ENCODE results near the gene SLC51A. TPM values are rescaled to one million over a fixed set of nuclear protein-coding genes. Genes with fewer than 3 reads are reported as not detected.

SLC51A gene
- total RNA-seq, 2 donors from 2014 or later, result 2.1 to 65.1 TPM

DNA sequence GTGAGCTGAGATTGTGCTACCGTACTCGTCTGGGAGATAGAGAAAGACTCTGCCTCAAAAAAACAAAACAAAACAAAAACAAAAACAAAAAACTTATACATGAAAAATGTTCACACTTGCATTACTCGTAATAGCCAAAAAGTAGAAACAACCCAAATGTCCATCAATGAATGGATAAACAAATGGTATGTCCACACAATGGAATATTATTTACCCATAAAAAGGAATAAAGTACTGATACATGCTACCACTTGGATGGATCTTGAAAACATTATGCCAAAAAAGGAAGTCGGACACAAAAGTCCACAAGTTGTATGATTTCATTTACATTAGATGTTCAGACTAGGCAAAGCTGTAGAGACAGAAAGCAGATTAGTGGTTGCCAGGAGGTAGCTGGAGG, 44.5 kb downstream of the SLC51A start:
- no peaks in the 10 kb centered on the region for H3K4me1 ChIP-seq
- H3K9me3 ChIP-seq, result no peaks in the 10 kb centered on the region
- intact Hi-C loops (cut with DNase I), result no loop called here
- no peak overlapping the region for H3K4me3 ChIP-seq
- no peak overlapping the region for H3K27ac ChIP-seq
- no peaks in the 10 kb centered on the region for H3K27me3 ChIP-seq
- TF ChIP-seq, protein P1, sequence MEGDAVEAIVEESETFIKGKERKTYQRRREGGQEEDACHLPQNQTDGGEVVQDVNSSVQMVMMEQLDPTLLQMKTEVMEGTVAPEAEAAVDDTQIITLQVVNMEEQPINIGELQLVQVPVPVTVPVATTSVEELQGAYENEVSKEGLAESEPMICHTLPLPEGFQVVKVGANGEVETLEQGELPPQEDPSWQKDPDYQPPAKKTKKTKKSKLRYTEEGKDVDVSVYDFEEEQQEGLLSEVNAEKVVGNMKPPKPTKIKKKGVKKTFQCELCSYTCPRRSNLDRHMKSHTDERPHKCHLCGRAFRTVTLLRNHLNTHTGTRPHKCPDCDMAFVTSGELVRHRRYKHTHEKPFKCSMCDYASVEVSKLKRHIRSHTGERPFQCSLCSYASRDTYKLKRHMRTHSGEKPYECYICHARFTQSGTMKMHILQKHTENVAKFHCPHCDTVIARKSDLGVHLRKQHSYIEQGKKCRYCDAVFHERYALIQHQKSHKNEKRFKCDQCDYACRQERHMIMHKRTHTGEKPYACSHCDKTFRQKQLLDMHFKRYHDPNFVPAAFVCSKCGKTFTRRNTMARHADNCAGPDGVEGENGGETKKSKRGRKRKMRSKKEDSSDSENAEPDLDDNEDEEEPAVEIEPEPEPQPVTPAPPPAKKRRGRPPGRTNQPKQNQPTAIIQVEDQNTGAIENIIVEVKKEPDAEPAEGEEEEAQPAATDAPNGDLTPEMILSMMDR (IDR thresholded peaks at IDR 0.05), result no peak
- no peaks in the 10 kb centered on the region for H3K36me3 ChIP-seq
- no peak for DNase-seq
- H3K9ac ChIP-seq (ENCODE audit: low read depth in 2 of 2, low read length in 2 of 2), result no peak overlapping the region

DNA sequence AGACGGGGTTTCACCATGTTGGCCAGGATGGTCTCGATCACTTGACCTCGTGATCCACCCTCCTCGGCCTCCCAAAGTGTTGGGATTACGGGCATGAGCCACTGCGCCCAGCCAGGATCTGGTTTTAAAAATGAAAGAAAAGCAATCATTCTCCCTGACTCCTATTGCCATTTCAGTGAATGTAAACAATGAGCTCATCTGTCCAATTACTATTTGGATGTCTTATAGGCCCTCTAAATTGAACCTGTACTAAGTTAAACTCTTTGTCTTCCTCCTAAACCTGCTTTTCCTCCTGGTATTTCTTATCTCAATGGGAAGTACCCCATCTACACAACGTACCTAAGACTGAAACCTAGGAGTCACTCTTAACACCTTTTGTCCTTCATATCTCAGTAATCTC, 47.5 kb downstream of the SLC51A start:
- Histone ChIP-seq H3K4me3 (no peak overlapping the region), H3K9me3 (no peaks in the 10 kb centered on the region), H3K36me3 (no peaks in the 10 kb centered on the region), H3K27me3 (no peaks in the 10 kb centered on the region), H3K4me1 (peaks cover 6% of the 10 kb centered on the region), H3K9ac (ENCODE audit: low read depth in 2 of 2, low read length in 2 of 2) (no peak overlapping the region), H3K27ac (peak overlapping the region; percentile 11)
- DNase-seq, result no peak
- TF ChIP-seq, protein P1 (IDR thresholded peaks at IDR 0.05), result no peak
- intact Hi-C loops (cut with DNase I), result no loop called here

DNA sequence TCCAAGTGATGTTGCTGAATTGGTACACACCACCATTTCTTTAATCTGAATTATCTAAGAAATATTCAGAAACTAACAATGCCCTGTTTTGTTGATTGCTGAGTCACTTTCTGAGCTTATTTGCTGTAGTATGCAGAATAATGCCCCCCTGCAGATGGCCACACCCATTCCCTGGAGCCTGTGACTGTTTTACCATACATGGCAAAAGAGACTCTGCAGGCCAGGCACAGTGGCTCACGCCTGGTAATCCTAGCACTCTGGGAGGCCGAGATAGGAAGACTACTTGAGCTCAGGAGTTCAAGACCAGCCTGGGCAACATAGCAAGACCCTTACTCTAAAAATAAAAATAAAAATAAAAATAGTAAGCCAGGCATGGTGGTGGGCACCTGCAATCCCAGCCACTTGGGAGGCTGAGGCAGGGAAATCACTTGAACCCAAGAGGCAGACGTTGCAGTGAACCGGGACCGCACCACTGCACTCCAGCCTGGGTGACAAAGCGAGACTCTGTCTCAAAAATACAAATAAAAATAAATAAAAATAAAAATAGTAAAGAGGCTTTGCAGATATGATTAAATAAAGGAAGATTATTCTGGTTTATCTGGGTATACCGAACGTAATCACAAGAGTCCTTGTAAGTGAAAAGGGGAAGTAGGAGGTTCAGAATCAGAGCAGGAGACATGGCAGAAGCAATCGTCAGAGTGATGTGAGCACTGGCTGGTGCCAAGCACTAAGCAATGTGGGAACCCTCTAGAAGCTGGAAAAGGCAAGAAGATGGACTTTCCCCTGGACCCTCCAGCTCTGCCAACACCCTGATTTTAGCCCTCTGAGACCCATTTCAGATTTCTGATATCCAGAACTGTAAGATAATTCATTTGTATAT, 52.2 kb downstream of the SLC51A start:
- Histone ChIP-seq H3K27ac (peak overlapping the region; percentile 34), H3K27me3 (no peaks in the 10 kb centered on the region), H3K36me3 (no peaks in the 10 kb centered on the region), H3K4me1 (peaks cover 6% of the 10 kb centered on the region), H3K4me3 (no peak overlapping the region), H3K9ac (ENCODE audit: low read depth in 2 of 2, low read length in 2 of 2) (no peak overlapping the region), H3K9me3 (no peaks in the 10 kb centered on the region)
- intact Hi-C loops (cut with DNase I), result no loop called here
- TF ChIP-seq, protein P1 (IDR thresholded peaks at IDR 0.05), result no peak
- DNase-seq, result no peak

DNA sequence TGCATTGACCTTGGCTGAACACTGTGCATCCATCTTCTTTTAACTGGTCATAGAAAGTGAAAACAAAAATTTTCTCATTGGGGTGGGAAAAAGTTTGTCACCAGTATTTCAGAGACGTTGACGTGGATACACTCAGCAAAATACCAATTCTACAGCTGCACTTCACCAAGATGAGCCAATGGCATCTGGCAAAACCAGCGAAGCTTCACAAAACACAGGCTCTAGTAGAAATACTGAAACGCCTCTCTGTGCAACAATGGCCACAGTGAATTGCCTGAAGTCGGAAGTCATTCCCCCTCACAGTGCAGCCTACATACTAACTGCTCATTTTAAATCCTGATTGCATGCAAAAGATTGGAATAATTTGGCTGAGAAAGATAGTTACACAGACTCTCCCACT, 54.2 kb downstream of the SLC51A start:
- H3K36me3 ChIP-seq, result no peaks in the 10 kb centered on the region
- DNase-seq, result no peak
- peaks cover 6% of the 10 kb centered on the region for H3K4me1 ChIP-seq
- no peaks in the 10 kb centered on the region for H3K9me3 ChIP-seq
- H3K4me3 ChIP-seq, result no peak overlapping the region
- TF ChIP-seq, protein P1 (IDR thresholded peaks at IDR 0.05), result no peak
- no peak overlapping the region for H3K27ac ChIP-seq
- no peak overlapping the region for H3K9ac ChIP-seq (ENCODE audit: low read depth in 2 of 2, low read length in 2 of 2)
- intact Hi-C loops (cut with DNase I), result no loop called here
- no peaks in the 10 kb centered on the region for H3K27me3 ChIP-seq

DNA sequence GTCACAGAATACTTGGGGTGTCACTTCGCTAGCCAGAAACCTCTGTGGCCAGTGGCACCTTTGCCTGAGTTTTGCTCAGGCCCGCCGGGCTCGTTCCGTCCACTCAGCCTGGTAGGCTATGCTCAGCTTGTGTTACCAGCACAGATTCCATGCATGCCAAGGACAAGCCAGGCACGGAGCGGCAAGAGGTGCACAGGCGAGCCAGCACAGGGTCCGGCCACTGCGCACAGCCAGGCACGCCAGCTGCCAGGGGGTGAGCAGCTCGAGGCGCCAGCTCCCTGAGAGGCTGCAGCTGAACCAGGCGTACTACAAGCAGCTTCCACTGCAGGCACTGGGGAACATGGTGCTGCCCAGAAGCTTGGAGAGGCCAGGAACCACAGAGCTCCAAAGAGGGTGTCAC, 56.5 kb downstream of the SLC51A start:
- no peaks in the 10 kb centered on the region for H3K9me3 ChIP-seq
- H3K4me1 ChIP-seq, result peaks cover 6% of the 10 kb centered on the region
- intact Hi-C loops (cut with DNase I), result no loop called here
- no peaks in the 10 kb centered on the region for H3K36me3 ChIP-seq
- DNase-seq, result no peak
- no peak overlapping the region for H3K9ac ChIP-seq (ENCODE audit: low read depth in 2 of 2, low read length in 2 of 2)
- H3K27ac ChIP-seq, result no peak overlapping the region
- no peaks in the 10 kb centered on the region for H3K27me3 ChIP-seq
- TF ChIP-seq, protein P1 (IDR thresholded peaks at IDR 0.05), result no peak
- no peak overlapping the region for H3K4me3 ChIP-seq
